HFFc6 (cell line): ENCODE results near the gene RFC5. TPM values are rescaled to one million over a fixed set of nuclear protein-coding genes. Genes with fewer than 3 reads are reported as not detected.

Source experiments
- DNase-seq: peaks from one replicate; pipeline ENCODE4 v3.0.0-alpha.2; 2018
- H3K27ac Mint-ChIP-seq: 2 replicates; pipeline ENCODE4 v1.8.0; 2020; ENCODE audit warnings: mild to moderate bottlenecking, mixed read lengths
- H3K27me3 Mint-ChIP-seq: 2 replicates; pipeline ENCODE4 v1.8.0; 2021; ENCODE audit warnings: mild to moderate bottlenecking, moderate library complexity, mixed read lengths; ENCODE audit not compliant: insufficient read depth
- H3K36me3 Mint-ChIP-seq: 2 replicates; pipeline ENCODE4 v1.8.0; 2021; ENCODE audit warnings: low read depth, mixed read lengths
- H3K4me1 Mint-ChIP-seq: 2 replicates; pipeline ENCODE4 v1.8.0; 2020; ENCODE audit warnings: low read depth, mixed read lengths
- H3K4me3 Mint-ChIP-seq: 2 replicates; pipeline ENCODE4 v1.8.0; 2020; ENCODE audit warnings: mild to moderate bottlenecking, moderate library complexity, mixed read lengths
- H3K9me3 Mint-ChIP-seq: 2 replicates; pipeline ENCODE4 v1.8.0; 2020; ENCODE audit warnings: mild to moderate bottlenecking, mixed read lengths
- CTCF ChIP-seq: fragments of 200-600 bp; sonication (generic); IDR thresholded peaks from 2 replicates; pipeline ENCODE4 v1.5.0; 2021; ENCODE audit warnings: antibody characterized with exemption, mild to moderate bottlenecking
- total RNA-seq, 6 experiments: library from RNA; stranded (reverse); fragmentation: NEBNext Ultra II Directional; extraction: Animal tissue kit (Norgen Biotek cat#: 25700); gene quantifications; 2 replicates in 1 of 6; 3 replicates in 5 of 6; pipeline ENCODE4 v1.2.3, GENCODE V29; 2021

Gene RFC5
- total RNA-seq, 6 experiments from 2014 or later: 9.3 to 19.6 (median 16.6) TPM

- Mint-ChIP-seq H3K27ac (no peak overlapping the region), H3K36me3 (no peaks in the 10 kb centered on the region), H3K4me1 (peaks cover 16% of the 10 kb centered on the region), H3K27me3 (peaks cover 19% of the 10 kb centered on the region), H3K9me3 (no peaks in the 10 kb centered on the region), H3K4me3 (no peak overlapping the region)
- TF ChIP-seq CTCF: no peak
- no peak for DNase-seq
These were observed 35.9 kb upstream of the RFC5 start for GRCh38 chr12:117980616-117981015.

DNA sequence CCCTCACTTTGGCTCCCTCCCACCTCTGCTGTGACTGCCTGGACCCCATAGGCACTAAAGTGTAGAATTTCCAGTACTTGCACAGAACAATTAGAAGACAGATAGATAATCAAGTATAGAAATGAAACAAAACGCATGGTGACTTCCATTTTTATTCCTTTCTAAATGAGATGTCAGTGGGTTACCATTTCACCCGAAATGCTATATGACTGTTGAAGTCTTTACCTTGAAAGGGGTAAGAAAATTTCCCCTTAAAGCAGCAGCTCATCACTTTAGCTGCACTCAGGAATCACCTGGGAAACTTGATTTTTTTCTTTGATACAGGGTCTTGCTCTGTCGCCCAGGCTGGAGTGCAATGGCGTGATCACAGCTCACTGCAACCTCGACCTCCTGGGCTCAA is 35.2 kb upstream of the RFC5 start:
- no peak overlapping the region for H3K27ac Mint-ChIP-seq
- no peak for TF ChIP-seq CTCF
- H3K27me3 Mint-ChIP-seq: peaks cover 19% of the 10 kb centered on the region
- no peaks in the 10 kb centered on the region for H3K9me3 Mint-ChIP-seq
- H3K4me3 Mint-ChIP-seq: no peak overlapping the region
- peaks cover 22% of the 10 kb centered on the region for H3K4me1 Mint-ChIP-seq
- no peaks in the 10 kb centered on the region for H3K36me3 Mint-ChIP-seq
- no peak for DNase-seq

- Mint-ChIP-seq H3K27me3 (peaks cover 13% of the 10 kb centered on the region), H3K4me1 (peaks cover 39% of the 10 kb centered on the region), H3K4me3 (no peak overlapping the region), H3K27ac (0 out of 2 replicates have a peak overlapping the region, but pooled peaks have one; percentile 89), H3K9me3 (no peaks in the 10 kb centered on the region), H3K36me3 (no peaks in the 10 kb centered on the region)
- TF ChIP-seq CTCF: no peak
- peak; percentile 1 for DNase-seq
These were observed 31.3 kb upstream of the RFC5 start for GRCh38 chr12:117985182-117985581.

GRCh38 chr12:117986705-117987469 is 29.6 kb upstream of the RFC5 start:
- Mint-ChIP-seq H3K27ac (peak overlapping the region; percentile 89), H3K36me3 (no peaks in the 10 kb centered on the region), H3K27me3 (peaks cover 10% of the 10 kb centered on the region), H3K4me1 (peaks cover 39% of the 10 kb centered on the region), H3K9me3 (no peaks in the 10 kb centered on the region), H3K4me3 (peak overlapping the region; percentile 74)
- no peak for TF ChIP-seq CTCF
- peak; percentile 82 for DNase-seq

DNA sequence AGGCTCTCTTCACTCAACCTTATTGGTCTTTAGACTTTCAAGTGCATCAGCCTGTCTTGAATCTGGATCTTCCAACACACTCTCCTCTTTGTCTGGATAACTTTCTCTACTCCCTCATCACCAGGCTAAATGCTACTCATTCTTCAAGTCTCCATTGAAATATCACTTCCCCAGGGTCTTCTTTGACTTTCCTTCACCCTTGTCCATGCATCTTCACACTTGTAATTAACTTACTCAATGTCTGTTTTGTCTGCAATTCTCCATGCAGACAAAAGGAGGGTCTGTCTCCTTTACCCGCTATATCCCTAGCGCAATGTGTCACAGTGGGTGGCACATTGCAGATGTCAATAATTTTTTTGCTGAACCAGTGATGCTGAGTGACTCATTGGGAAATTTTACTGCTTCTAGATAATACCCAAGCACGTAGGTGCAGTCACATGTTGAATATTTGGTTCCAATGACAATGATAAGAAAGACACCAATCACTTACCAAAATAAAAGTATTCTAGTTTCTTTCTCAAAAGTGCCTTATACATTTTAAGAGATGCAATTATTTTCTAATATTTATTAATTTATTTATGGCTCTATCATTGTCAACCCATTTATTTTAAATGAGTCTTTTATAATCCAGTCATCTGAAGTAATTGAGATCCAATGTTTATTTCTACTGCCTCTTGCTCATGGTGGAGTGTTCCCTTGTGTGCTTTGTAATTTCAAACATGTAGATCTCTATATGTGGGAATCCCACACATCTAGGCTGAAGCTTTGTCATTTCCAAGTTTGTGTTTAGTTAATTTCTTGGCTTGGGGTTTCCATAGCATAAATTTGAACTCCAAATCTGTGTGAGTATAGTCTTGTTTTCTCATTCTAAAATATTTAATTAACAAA is 21.7 kb upstream of the RFC5 start:
- Mint-ChIP-seq H3K36me3 (no peaks in the 10 kb centered on the region), H3K27me3 (peaks cover 9% of the 10 kb centered on the region), H3K27ac (no peak overlapping the region), H3K9me3 (no peaks in the 10 kb centered on the region), H3K4me1 (no peaks in the 10 kb centered on the region), H3K4me3 (no peak overlapping the region)
- no peak for DNase-seq
- no peak for TF ChIP-seq CTCF
